GM21576 (cell line): ENCODE results near the gene IL1R1.

ENCODE experiments used
- ATAC-seq: cut with Tn5 transposase; IDR thresholded peaks from one replicate; pipeline ENCODE4 v1.9.1; 2021; ENCODE audit warnings: mild to moderate bottlenecking, moderate library complexity; ENCODE audit not compliant: unreplicated experiment

Gene IL1R1

GRCh38 chr2:102137138-102137537 is 5.4 kb upstream of the IL1R1 start:
- no peak for ATAC-seq

GRCh38 chr2:102138331-102138730 is 4.2 kb upstream of the IL1R1 start:
- ATAC-seq, result no peak

- no peak for ATAC-seq
Measured at GRCh38 chr2:102139851-102140250, 2.7 kb upstream of the IL1R1 start.

GRCh38 chr2:102140377-102140776 is 2.2 kb upstream of the IL1R1 start:
- ATAC-seq, result no peak

GRCh38 chr2:102141011-102141943 is 1.3 kb upstream of the IL1R1 start:
- ATAC-seq, result no peak

- no peak for ATAC-seq
Measured at GRCh38 chr2:102142829-102143449, 393 bp downstream of the IL1R1 start.

GRCh38 chr2:102143450-102143985 is 972 bp downstream of the IL1R1 start:
- no peak for ATAC-seq

GRCh38 chr2:102144128-102144527 is 1.6 kb downstream of the IL1R1 start:
- ATAC-seq, result no peak

- ATAC-seq, result no peak
Measured at GRCh38 chr2:102145107-102145506, 2.6 kb downstream of the IL1R1 start.

GRCh38 chr2:102145934-102146333 is 3.4 kb downstream of the IL1R1 start:
- ATAC-seq, result no peak

- no peak for ATAC-seq
Measured at GRCh38 chr2:102147935-102148334, 5.4 kb downstream of the IL1R1 start.

GRCh38 chr2:102149243-102149642 is 6.7 kb downstream of the IL1R1 start:
- ATAC-seq, result no peak

GRCh38 chr2:102149644-102150455 is 7.3 kb downstream of the IL1R1 start:
- no peak for ATAC-seq

GRCh38 chr2:102154364-102154763 is 11.8 kb downstream of the IL1R1 start:
- ATAC-seq, result no peak

GRCh38 chr2:102154946-102155702 is 12.6 kb downstream of the IL1R1 start:
- ATAC-seq, result no peak

- ATAC-seq, result no peak
Measured at GRCh38 chr2:102155703-102156515, 13.4 kb downstream of the IL1R1 start.

GRCh38 chr2:102158011-102158755 is 15.6 kb downstream of the IL1R1 start:
- ATAC-seq, result no peak

GRCh38 chr2:102159295-102159694 is 16.7 kb downstream of the IL1R1 start:
- no peak for ATAC-seq
